AML-193 (cell line): ENCODE results near the gene ARHGEF40.

ENCODE experiments used
- DNase-seq, 2 experiments: peaks; one replicate each; lab custom pipeline; 2025; lab: John Stamatoyannopoulos, UW

The ARHGEF40 gene

DNA sequence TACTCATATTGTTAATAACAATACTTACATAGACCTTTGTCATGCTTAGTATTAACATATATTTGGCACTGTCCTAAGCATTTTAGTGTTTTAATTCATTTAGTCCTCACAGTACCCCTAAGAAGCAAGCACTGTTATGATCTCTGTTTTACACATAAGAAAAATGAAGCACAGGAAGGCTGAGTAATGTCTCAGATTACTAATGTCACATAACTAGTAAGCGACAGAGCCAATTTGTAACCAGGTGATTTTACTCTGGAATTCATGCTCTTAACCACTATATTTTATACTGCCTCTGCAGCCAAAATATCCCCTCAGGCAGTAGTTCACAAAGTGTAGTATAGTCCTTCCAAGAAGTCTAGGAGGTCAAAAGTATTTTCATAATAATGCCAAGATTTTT is 51.0 kb downstream of the ARHGEF40 start:
- no peak for DNase-seq

DNA sequence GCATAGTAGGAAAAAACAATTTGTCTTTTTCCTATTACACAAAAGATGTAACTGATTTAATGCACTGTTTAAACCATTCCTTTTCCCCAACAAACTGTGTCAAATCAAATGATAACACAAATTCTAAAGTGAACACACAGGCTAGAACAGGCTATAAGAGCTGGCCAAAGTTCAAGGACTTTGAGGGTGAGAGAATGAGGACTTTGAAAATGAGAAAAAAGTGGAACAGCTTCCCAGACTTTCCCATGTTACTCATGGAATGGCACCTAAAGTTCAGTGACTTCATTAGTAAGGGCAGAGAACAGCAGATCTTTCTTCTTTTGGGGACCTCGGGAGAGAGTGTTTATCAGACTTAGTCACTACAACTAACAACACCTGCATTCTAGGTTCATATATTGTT is 53.3 kb downstream of the ARHGEF40 start:
- DNase-seq = no peak

DNA sequence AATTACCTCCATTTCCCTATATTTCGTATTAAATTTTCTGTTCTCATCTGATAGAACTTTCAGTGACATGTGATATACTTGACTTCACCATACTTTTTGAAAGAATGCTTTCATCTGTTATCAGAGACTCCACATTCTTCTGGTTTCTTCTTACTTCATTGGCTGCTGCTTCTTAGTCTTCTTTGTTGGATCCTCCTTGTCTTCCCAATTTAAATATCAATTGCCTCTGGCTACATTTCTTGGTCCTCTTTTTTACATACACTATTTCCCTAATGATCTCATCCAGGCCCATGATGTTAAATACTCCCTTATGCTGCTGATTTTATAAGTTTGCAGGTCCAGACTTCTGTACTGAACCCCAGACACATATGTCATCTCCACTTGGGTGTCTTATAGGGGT is 63.8 kb downstream of the ARHGEF40 start:
- DNase-seq = no peak

DNA sequence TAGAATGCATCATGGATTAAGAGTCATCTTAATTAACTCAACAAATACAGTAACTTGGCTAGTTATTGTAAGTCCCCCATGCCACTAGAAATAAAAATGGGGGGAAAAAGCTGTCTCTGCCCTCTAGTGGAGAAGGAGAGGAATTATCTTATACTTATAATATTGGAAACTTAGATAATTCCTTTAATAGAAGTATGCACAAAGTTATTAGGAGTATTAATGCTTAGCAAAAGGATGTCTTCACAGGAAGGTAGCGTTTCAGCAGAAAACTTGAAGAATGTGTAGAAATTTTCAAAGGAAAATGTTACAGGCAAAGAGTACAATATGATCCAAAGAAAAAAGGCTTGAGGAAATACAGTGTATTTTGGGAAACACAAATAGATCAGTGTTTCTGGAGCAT is 65.9 kb downstream of the ARHGEF40 start:
- DNase-seq = peak; percentile 4 to 34
